Measurements from ENCODE around the gene WWP2. TPM values are rescaled to one million over a fixed set of nuclear protein-coding genes. Genes with fewer than 3 reads are reported as not detected.

WWP2 gene
- total and polyA plus RNA-seq, 2 donors (not counting 3 experiments of a cell fraction or from before 2014, with no cell fraction given): 17.9 to 44.9 TPM

DNA sequence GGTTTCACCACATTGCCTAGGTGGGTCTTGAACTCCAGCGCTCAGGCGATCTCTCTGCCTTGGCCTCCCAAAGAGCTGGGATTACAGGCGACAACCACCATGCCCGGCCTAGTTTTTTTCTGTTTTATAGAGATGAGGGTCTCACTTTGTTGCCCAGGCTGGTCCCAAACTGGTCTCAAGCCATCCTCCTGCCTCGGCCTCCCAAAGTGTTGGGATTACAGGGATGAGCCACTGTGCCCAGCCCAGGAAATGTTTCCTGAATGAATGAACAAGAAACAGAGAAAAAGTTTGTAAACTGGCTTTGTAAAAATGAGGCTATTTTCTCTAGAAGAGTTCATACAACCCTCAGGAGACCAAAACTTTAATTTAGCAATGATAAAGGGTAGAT is 68.0 kb downstream of the WWP2 start:
- Histone ChIP-seq H3K4me2 (ENCODE audit: insufficient read depth, low read length) (no peak overlapping the region), H3K79me2 (ENCODE audit: control insufficient read depth, insufficient read depth, low read length) (no peaks in the 10 kb centered on the region), H3K9ac (replicated peaks; ENCODE audit: extremely low read depth, insufficient read depth, low read length) (no peak overlapping the region), H3K4me3 (replicated peaks in 1 of 3; ENCODE audit: insufficient read depth in 1 of 3, low read depth in 1 of 3, low read length in 3 of 3) (no peak overlapping the region), H3K4me1 (ENCODE audit: control insufficient read depth, extremely low read depth, insufficient read depth, low read length) (peaks cover 10% of the 10 kb centered on the region), H2AFZ (ENCODE audit: low read depth, low read length) (no peak overlapping the region), H3K9me1 (replicated peaks; ENCODE audit: control insufficient read depth, extremely low read depth, insufficient read depth, low read length) (no peaks in the 10 kb centered on the region), H3K27ac (ENCODE audit: insufficient read depth, low read depth, low read length) (no peak overlapping the region), H3K36me3 (ENCODE audit: control insufficient read depth in 2 of 2, extremely low read depth in 1 of 2, insufficient read depth in 2 of 2, low read length in 2 of 2) (no peaks in the 10 kb centered on the region), H3K27me3 (ENCODE audit: control insufficient read depth in 2 of 2, insufficient read depth in 2 of 2, low read length in 2 of 2) (no peaks in the 10 kb centered on the region), H4K20me1 (replicated peaks; ENCODE audit: control insufficient read depth, extremely low read depth, insufficient read depth, low read length) (no peaks in the 10 kb centered on the region), H3K9me3 (replicated peaks; ENCODE audit: control insufficient read depth, insufficient read depth, low read length) (no peaks in the 10 kb centered on the region)
- DNase-seq (ENCODE audit: low read depth, low spot score) (no peak), FAIRE-seq (peak; percentile 21)
- BruUV-seq (replicated peaks): no TSS peak
- dilution Hi-C loops (cut with MboI; ENCODE audit: extremely low pct_ligation_motif_present, low sequenced_read_pairs): no loop called here
- POLR2A ChIA-PET: no interaction called here
- CTCF ChIA-PET: interaction anchor here (1.1 kb wide), 1 partner anchor 13 kb away, joined by 3 read pairs; no protein-coding TSS in a partner anchor
- intact Hi-C loops (cut with micrococcal nuclease): loop anchor here (2.0 kb wide), 1 partner anchor 19 kb away; no protein-coding TSS in a partner anchor
- no peak for TF ChIP-seq EZH2 (IDR thresholded peaks at IDR 0.05; ENCODE audit: borderline replicate concordance, low read depth, low read length, severe bottlenecking)
- no peak for TF ChIP-seq MYC (IDR thresholded peaks at IDR 0.05; ENCODE audit: low read depth, low read length)
- no peak for TF ChIP-seq POLR2A (IDR thresholded peaks at IDR 0.05; ENCODE audit: low read depth, low read length)
- no peak for TF ChIP-seq MAX (IDR thresholded peaks at IDR 0.05; ENCODE audit: insufficient read depth, insufficient read length)
- TF ChIP-seq POLR2AphosphoS5 (IDR thresholded peaks at IDR 0.05; ENCODE audit: insufficient read depth, low read depth, low read length): no peak
- no peak for TF ChIP-seq FOS (IDR thresholded peaks at IDR 0.05; ENCODE audit: borderline replicate concordance, insufficient read depth, low read length)
- no peak for TF ChIP-seq GATA2 (IDR thresholded peaks at IDR 0.05; ENCODE audit: insufficient read depth, insufficient read length, low read depth, low read length)
- TF ChIP-seq JUN (IDR thresholded peaks at IDR 0.05; ENCODE audit: borderline replicate concordance, insufficient read depth, insufficient read length, low read depth): no peak
- TF ChIP-seq, protein P1, sequence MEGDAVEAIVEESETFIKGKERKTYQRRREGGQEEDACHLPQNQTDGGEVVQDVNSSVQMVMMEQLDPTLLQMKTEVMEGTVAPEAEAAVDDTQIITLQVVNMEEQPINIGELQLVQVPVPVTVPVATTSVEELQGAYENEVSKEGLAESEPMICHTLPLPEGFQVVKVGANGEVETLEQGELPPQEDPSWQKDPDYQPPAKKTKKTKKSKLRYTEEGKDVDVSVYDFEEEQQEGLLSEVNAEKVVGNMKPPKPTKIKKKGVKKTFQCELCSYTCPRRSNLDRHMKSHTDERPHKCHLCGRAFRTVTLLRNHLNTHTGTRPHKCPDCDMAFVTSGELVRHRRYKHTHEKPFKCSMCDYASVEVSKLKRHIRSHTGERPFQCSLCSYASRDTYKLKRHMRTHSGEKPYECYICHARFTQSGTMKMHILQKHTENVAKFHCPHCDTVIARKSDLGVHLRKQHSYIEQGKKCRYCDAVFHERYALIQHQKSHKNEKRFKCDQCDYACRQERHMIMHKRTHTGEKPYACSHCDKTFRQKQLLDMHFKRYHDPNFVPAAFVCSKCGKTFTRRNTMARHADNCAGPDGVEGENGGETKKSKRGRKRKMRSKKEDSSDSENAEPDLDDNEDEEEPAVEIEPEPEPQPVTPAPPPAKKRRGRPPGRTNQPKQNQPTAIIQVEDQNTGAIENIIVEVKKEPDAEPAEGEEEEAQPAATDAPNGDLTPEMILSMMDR (IDR thresholded peaks at IDR 0.05; ENCODE audit: extremely low read depth in 1 of 2, insufficient read depth in 1 of 2, low read depth in 1 of 2, low read length in 2 of 2): no peak

All from endothelial cell of umbilical vein (primary cell).